Upper lobe of left lung (tissue), 4 donors: ENCODE data around the gene PTPN1.

Experiments used
- POLR2A ChIP-seq, 4 donors: fragments of 450-650 bp; IDR thresholded peaks; one replicate each; pipeline ENCODE4 v1.5.1; 2016 to 2017; ENCODE audit warnings: antibody characterized with exemption in 4 of 4, mild to moderate bottlenecking in 2 of 4
- TF ChIP-seq, protein P1 (sequence below), 6 experiments: fragments of 450-650 bp in 4 of 6; fragments of 200-600 bp in 2 of 6; sonication (generic) in 2 of 6; IDR thresholded peaks; one replicate each; pipeline ENCODE4 v1.5.1; 2016 to 2019; ENCODE audit warnings: antibody characterized with exemption in 6 of 6

DNA sequence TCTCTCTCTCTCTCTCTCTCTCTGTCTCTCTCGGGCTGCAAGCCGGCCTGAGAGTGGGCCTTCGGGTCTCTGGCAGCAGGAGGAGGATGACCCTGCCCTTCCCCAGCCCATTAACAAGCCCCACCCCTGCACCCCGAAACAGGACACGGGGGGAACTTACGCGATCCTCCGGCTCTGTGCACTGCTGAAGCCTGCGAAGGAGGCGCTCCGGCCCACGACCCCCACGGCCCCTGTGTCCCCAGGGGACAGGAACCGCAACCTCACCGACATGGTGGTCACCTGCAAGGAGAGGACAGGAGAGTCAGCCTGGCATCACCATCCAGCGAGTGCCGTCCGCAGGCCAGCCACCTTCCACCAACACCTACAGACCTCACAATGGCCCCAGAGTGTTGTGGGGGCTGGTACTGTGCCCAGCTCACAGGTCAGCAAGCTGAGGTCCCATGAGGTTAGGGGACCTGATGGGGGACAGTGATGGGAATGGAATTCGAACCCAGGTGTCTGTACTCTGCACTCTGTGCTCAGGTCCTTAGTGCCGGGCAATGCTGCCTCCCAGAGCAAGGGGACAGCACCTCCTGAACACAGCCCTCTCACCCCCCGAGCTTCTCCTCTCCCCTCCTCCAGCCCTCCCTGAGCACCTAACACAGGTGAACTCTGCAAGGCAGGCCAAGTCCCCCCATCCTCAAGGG, 120.5 kb downstream of the PTPN1 start:
- TF ChIP-seq, protein P1, sequence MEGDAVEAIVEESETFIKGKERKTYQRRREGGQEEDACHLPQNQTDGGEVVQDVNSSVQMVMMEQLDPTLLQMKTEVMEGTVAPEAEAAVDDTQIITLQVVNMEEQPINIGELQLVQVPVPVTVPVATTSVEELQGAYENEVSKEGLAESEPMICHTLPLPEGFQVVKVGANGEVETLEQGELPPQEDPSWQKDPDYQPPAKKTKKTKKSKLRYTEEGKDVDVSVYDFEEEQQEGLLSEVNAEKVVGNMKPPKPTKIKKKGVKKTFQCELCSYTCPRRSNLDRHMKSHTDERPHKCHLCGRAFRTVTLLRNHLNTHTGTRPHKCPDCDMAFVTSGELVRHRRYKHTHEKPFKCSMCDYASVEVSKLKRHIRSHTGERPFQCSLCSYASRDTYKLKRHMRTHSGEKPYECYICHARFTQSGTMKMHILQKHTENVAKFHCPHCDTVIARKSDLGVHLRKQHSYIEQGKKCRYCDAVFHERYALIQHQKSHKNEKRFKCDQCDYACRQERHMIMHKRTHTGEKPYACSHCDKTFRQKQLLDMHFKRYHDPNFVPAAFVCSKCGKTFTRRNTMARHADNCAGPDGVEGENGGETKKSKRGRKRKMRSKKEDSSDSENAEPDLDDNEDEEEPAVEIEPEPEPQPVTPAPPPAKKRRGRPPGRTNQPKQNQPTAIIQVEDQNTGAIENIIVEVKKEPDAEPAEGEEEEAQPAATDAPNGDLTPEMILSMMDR (IDR thresholded peaks at IDR 0.05) = no peak
- no peak for TF ChIP-seq POLR2A (IDR thresholded peaks at IDR 0.05)
